Choroid plexus epithelial cell (primary cell): Measurements from ENCODE around the gene SRC.

Source experiments
- DNase-seq: peaks from one replicate; pipeline ENCODE4 v3.0.0-alpha.2; 2010; ENCODE audit warnings: low read depth
- H3K4me3 ChIP-seq: 2 replicates; pipeline ENCODE4 v1.5.1; 2011; ENCODE audit warnings: low read depth, mild to moderate bottlenecking, control low read depth, low read length, moderate library complexity
- CTCF ChIP-seq: conservative IDR thresholded peaks from 2 replicates; pipeline ENCODE4 v1.5.1; 2011; ENCODE audit warnings: low read depth, mild to moderate bottlenecking, control low read depth, inconsistent platforms, low read length, moderate library complexity

The SRC gene

GRCh38 chr20:37422791-37423286 is 76.9 kb downstream of the SRC start:
- no peak overlapping the region for H3K4me3 ChIP-seq
- no peak for TF ChIP-seq CTCF
- DNase-seq: no peak

GRCh38 chr20:37423545-37423944 is 77.6 kb downstream of the SRC start:
- no peak for DNase-seq
- TF ChIP-seq CTCF: no peak
- H3K4me3 ChIP-seq: no peak overlapping the region

- no peak for DNase-seq
- TF ChIP-seq CTCF: no peak
These were observed 78.3 kb downstream of the SRC start for GRCh38 chr20:37424062-37424851.

GRCh38 chr20:37425103-37425625 is 79.2 kb downstream of the SRC start:
- DNase-seq: no peak
- no peak overlapping the region for H3K4me3 ChIP-seq
- TF ChIP-seq CTCF: no peak

More at GRCh38 chr20:37424062-37424851, 78.3 kb downstream of the SRC start:
- H3K4me3 ChIP-seq: no peak overlapping the region

GRCh38 chr20:37426106-37426505 is 80.2 kb downstream of the SRC start:
- H3K4me3 ChIP-seq: no peak overlapping the region
- DNase-seq: no peak
- no peak for TF ChIP-seq CTCF

GRCh38 chr20:37426978-37427377 is 81.0 kb downstream of the SRC start:
- DNase-seq: no peak
- no peak for TF ChIP-seq CTCF
- H3K4me3 ChIP-seq: no peak overlapping the region

- no peak for DNase-seq
- TF ChIP-seq CTCF: no peak
These were observed 84.1 kb downstream of the SRC start for GRCh38 chr20:37430044-37430443.

More at GRCh38 chr20:37430044-37430443, 84.1 kb downstream of the SRC start:
- no peak overlapping the region for H3K4me3 ChIP-seq
